ENCODE results near the gene MYO9B. TPM values are rescaled to one million over a fixed set of nuclear protein-coding genes. Genes with fewer than 3 reads are reported as not detected.

The MYO9B gene
- total and polyA plus RNA-seq, 2 of the 13 experiments (the other 11 are each of a cell fraction or from before 2014, with no cell fraction given), result 18.0 to 18.3 TPM

DNA sequence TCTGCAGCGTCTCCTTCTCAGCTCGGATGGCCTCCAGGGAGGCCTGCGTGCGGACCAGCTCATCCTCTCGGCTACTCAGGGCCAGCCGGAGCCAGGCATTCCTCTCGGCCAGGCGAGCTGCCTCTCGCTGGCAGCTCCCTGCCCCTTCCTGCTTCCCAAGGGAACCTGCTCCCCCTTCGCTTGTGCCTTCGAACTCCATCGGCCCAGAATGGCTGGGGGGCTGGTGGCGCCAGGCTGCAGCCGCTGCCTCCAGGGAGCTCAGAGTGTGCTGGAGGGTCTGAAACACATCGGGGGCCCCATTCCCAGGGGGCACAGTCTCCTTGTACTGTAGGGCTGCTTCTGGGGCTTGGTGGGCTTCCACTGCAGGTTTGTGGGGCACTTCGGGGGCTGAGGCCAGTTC, 187.0 kb downstream of the MYO9B start:
- Histone ChIP-seq H3K4me3 (replicated peaks in 1 of 3; ENCODE audit: insufficient read depth in 1 of 3, low read depth in 2 of 3, low read length in 3 of 3) (no peak overlapping the region), H3K9me3 (ENCODE audit: low read length) (no peaks in the 10 kb centered on the region), H4K20me1 (ENCODE audit: insufficient read depth, low read length) (no peaks in the 10 kb centered on the region), H3K79me2 (ENCODE audit: insufficient read depth, low read length) (peaks cover 2% of the 10 kb centered on the region), H3K9ac (ENCODE audit: insufficient read depth, low read depth, low read length) (no peak overlapping the region), H3K27ac (ENCODE audit: extremely low read length, insufficient read depth, low read length) (no peak overlapping the region), H3K27me3 (ENCODE audit: control insufficient read depth in 1 of 2, insufficient read depth in 2 of 2, low read length in 2 of 2) (peaks cover 0 to under 1% of the 10 kb centered on the region in 2 experiments; a peak in 2 of 5 replicates), H3K4me1 (ENCODE audit: insufficient read depth, low read length) (peaks cover 56% of the 10 kb centered on the region), H3K36me3 (replicated peaks in 1 of 2; ENCODE audit: control insufficient read depth in 1 of 2, insufficient read depth in 2 of 2, low read length in 2 of 2) (no peaks in the 10 kb centered on the region), H3K4me2 (ENCODE audit: low read depth, low read length) (peak overlapping the region; percentile 12; the same call in 1 of the 2 replicates), H2AFZ (ENCODE audit: low read length) (no peak overlapping the region)
- in situ Hi-C loops (cut with HindIII; ENCODE audit: extremely low pct_ligation_motif_present, low pct_unique_long_range_greater_than_20kb) (no loop called here), intact Hi-C loops (cut with micrococcal nuclease; ENCODE audit: unreplicated experiment) (no loop called here)
- TF ChIP-seq, protein P1, sequence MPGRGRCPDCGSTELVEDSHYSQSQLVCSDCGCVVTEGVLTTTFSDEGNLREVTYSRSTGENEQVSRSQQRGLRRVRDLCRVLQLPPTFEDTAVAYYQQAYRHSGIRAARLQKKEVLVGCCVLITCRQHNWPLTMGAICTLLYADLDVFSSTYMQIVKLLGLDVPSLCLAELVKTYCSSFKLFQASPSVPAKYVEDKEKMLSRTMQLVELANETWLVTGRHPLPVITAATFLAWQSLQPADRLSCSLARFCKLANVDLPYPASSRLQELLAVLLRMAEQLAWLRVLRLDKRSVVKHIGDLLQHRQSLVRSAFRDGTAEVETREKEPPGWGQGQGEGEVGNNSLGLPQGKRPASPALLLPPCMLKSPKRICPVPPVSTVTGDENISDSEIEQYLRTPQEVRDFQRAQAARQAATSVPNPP (CRISPR knock-in tag; IDR thresholded peaks at IDR 0.05), result no peak
- TF ChIP-seq ZNF770 (CRISPR knock-in tag; IDR thresholded peaks at IDR 0.05), result peak; percentile 38; the same call in 1 of the 2 replicates
- TF ChIP-seq ZNF33A (CRISPR knock-in tag; IDR thresholded peaks at IDR 0.05; ENCODE audit: borderline replicate concordance), result no peak
- peak; percentile 44; the same call in 1 of the 2 replicates for TF ChIP-seq ZBTB33 (CRISPR knock-in tag; IDR thresholded peaks at IDR 0.05)
- ATAC-seq (no peak), DNase-seq (ENCODE audit: low spot score) (no peak), FAIRE-seq (no peak)
- WGBS (ENCODE audit: low lambda C conversion rate), result 56% methylated on average over 14 of the region's 16 CpGs
- POLR2A ChIA-PET, result interaction anchor here (1.6 to 3.4 kb wide), 3 partner anchors 15 to 47 kb away, joined by 4 to 13 read pairs (median 9); partner anchors contain the start of gene USE1
- CTCF ChIA-PET (ENCODE audit: low intra/inter-chr PET ratio, low total read pairs), result no interaction called here
- BruUV-seq (replicated peaks), result no TSS peak

Other genes starting within 250 kb of the MYO9B start
- 7.9 and 12.9 TPM in 2 replicates for gene SIN3B, start 246.4 kb upstream of the MYO9B start, total RNA-seq (2016; rRNA removed; fragmentation: Illumina TruSeq; extraction: Trizol)
- 25.7 and 35.8 TPM in 2 replicates for gene SIN3B, start 246.4 kb upstream of the MYO9B start, polyA plus RNA-seq (2011; rRNA removed)
- gene F2RL3, start 186.8 kb upstream of the MYO9B start, total RNA-seq (2016; rRNA removed; fragmentation: Illumina TruSeq; extraction: Trizol), result not detected in 2 replicates
- gene F2RL3, start 186.8 kb upstream of the MYO9B start, polyA plus RNA-seq (2011; rRNA removed), result not detected in 2 replicates
- 0.28 and 0.29 TPM in 2 replicates for gene CPAMD8, start 49.0 kb upstream of the MYO9B start, total RNA-seq (2016; rRNA removed; fragmentation: Illumina TruSeq; extraction: Trizol)
- 0.34 and 0.91 TPM in 2 replicates for gene CPAMD8, start 49.0 kb upstream of the MYO9B start, polyA plus RNA-seq (2011; rRNA removed)
- 17.5 and 19.1 TPM in 2 replicates for gene HAUS8, start 325 bp upstream of the MYO9B start, total RNA-seq (2016; rRNA removed; fragmentation: Illumina TruSeq; extraction: Trizol)
- 7.1 and 7.8 TPM in 2 replicates for gene HAUS8, start 325 bp upstream of the MYO9B start, polyA plus RNA-seq (2011; rRNA removed)
- gene USE1, start 139.6 kb downstream of the MYO9B start, total RNA-seq (2016; rRNA removed; fragmentation: Illumina TruSeq; extraction: Trizol), result 9.9 and 10.3 TPM in 2 replicates
- gene USE1, start 139.6 kb downstream of the MYO9B start, polyA plus RNA-seq (2011; rRNA removed), result 16.3 and 17.6 TPM in 2 replicates
- 10.6 and 13.6 TPM in 2 replicates for gene OCEL1, start 150.4 kb downstream of the MYO9B start, total RNA-seq (2016; rRNA removed; fragmentation: Illumina TruSeq; extraction: Trizol)
- gene OCEL1, start 150.4 kb downstream of the MYO9B start, polyA plus RNA-seq (2011; rRNA removed), result 17.2 and 19.8 TPM in 2 replicates
- gene NR2F6, start 170.1 kb downstream of the MYO9B start, total RNA-seq (2016; rRNA removed; fragmentation: Illumina TruSeq; extraction: Trizol), result 54.1 and 72.4 TPM in 2 replicates
- 30.9 and 38.5 TPM in 2 replicates for gene NR2F6, start 170.1 kb downstream of the MYO9B start, polyA plus RNA-seq (2011; rRNA removed)
- 0.13 and 0.15 TPM in 2 replicates for gene USHBP1, start 189.0 kb downstream of the MYO9B start, total RNA-seq (2016; rRNA removed; fragmentation: Illumina TruSeq; extraction: Trizol)
- gene USHBP1, start 189.0 kb downstream of the MYO9B start, polyA plus RNA-seq (2011; rRNA removed), result 1.5 and 1.9 TPM in 2 replicates
- 62.2 and 70.0 TPM in 2 replicates for gene BABAM1, start 191.7 kb downstream of the MYO9B start, total RNA-seq (2016; rRNA removed; fragmentation: Illumina TruSeq; extraction: Trizol)
- 74.5 and 82.0 TPM in 2 replicates for gene BABAM1, start 191.7 kb downstream of the MYO9B start, polyA plus RNA-seq (2011; rRNA removed)
- gene ANKLE1, start 206.1 kb downstream of the MYO9B start, total RNA-seq (2016; rRNA removed; fragmentation: Illumina TruSeq; extraction: Trizol), result 0.22 and 0.69 TPM in 2 replicates
- 1.5 TPM in 2 replicates for gene ANKLE1, start 206.1 kb downstream of the MYO9B start, polyA plus RNA-seq (2011; rRNA removed)
- gene ABHD8, start 227.6 kb downstream of the MYO9B start, total RNA-seq (2016; rRNA removed; fragmentation: Illumina TruSeq; extraction: Trizol), result 5.6 and 7.2 TPM in 2 replicates
- gene ABHD8, start 227.6 kb downstream of the MYO9B start, polyA plus RNA-seq (2011; rRNA removed), result 6.3 and 9.9 TPM in 2 replicates
- 77.3 and 93.6 TPM in 2 replicates for gene MRPL34, start 230.1 kb downstream of the MYO9B start, total RNA-seq (2016; rRNA removed; fragmentation: Illumina TruSeq; extraction: Trizol)
- 67.7 and 74.0 TPM in 2 replicates for gene MRPL34, start 230.1 kb downstream of the MYO9B start, polyA plus RNA-seq (2011; rRNA removed)
- gene DDA1, start 233.8 kb downstream of the MYO9B start, total RNA-seq (2016; rRNA removed; fragmentation: Illumina TruSeq; extraction: Trizol), result 17.5 and 24.5 TPM in 2 replicates
- 26.0 and 26.6 TPM in 2 replicates for gene DDA1, start 233.8 kb downstream of the MYO9B start, polyA plus RNA-seq (2011; rRNA removed)